Measurements from ENCODE around the gene DIABLO.

DNA sequence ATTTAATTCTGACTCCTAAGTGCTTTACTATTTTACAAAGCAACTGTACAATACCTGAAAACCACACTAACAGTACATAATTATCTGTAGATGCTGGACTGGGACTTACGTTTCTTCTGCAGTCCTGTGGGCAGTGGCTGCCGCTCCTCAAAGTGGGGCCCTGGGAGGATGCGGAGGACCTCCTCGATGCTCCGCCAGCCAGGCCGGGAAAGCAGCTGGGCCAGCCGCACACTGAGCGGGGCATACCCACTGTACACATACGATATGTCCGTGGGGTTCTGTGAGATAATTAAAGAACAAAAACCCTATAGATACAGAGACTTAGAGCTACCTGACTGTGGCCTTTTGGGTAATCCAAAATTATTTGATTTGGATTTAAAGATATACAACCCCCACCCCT is 6.8 kb upstream of the DIABLO start:
- no peak for TF ChIP-seq CTCF (conservative IDR thresholded peaks at IDR 0.05)
- TF ChIP-seq EZH2 (IDR thresholded peaks at IDR 0.05; ENCODE audit: low read depth): no peak

Measured in PC-9 (cell line).